Tibial artery (tissue), 4 donors: ENCODE data around the gene CCDC170.
A peak's percentile ranks its signal among the peaks of the same experiment; 100 is the strongest.
"Not testable (repeated sequence)": the region's sequence is repeated elsewhere in the genome, so short reads cannot be mapped to it uniquely, and the experiment has no call there.

Experiments
- DNase-seq, 2 donors: peaks; one replicate each; pipeline ENCODE4 v3.0.0-alpha.2; 2019
- H3K27ac ChIP-seq, 2 donors: fragments of 200-600 bp; sonication (generic) in 1 of 2; 1 replicate in 1 of 2; 2 replicates in 1 of 2; pipeline ENCODE4 v1.5.1; 2018 to 2019; ENCODE audit warnings: mild to moderate bottlenecking in 1 of 2
- H3K27me3 ChIP-seq, 2 donors: fragments of 200-600 bp; sonication (generic) in 1 of 2; one replicate each; pipeline versions ENCODE4 v1.5.1 to v1.6.0; 2016 to 2019
- H3K36me3 ChIP-seq, 3 donors: fragments of 200-600 bp; sonication (generic) in 2 of 3; one replicate each; pipeline ENCODE4 v1.5.1; 2016 to 2019; ENCODE audit warnings: mild to moderate bottlenecking in 2 of 3
- H3K4me1 ChIP-seq, 4 donors: fragments of 200-600 bp; sonication (generic) in 2 of 4; 1 replicate in 3 of 4; 2 replicates in 1 of 4; pipeline ENCODE4 v1.5.1; 2016 to 2019
- H3K4me3 ChIP-seq, 2 donors: fragments of 200-600 bp; sonication (generic) in 1 of 2; 1 replicate in 1 of 2; 2 replicates in 1 of 2; pipeline ENCODE4 v1.5.1; 2018 to 2019; ENCODE audit warnings: mild to moderate bottlenecking in 2 of 2
- H3K9me3 ChIP-seq, 3 donors: fragments of 200-600 bp; sonication (generic) in 1 of 3; one replicate each; pipeline ENCODE4 v1.5.1; 2016 to 2019
- intact Hi-C: fragments of 100-400 bp; cut with DNase I; formaldehyde crosslinking; loops from one replicate; pipeline ENCODE4 v1.15.0; 2023; ENCODE audit warnings: low total_unique reads
- TF ChIP-seq, protein P1 (sequence below), 2 experiments: fragments of 200-600 bp in 1 of 2; fragments of 450-650 bp in 1 of 2; IDR thresholded peaks; one replicate each; pipeline ENCODE4 v1.5.1; 2017 to 2019; ENCODE audit warnings: antibody characterized with exemption in 2 of 2, mild to moderate bottlenecking in 1 of 2, moderate library complexity in 1 of 2

Gene CCDC170

GRCh38 chr6:151451417-151451949 is 42.3 kb upstream of the CCDC170 start:
- Histone ChIP-seq H3K4me3 (peak overlapping the region; percentile 84 to 89), H3K4me1 (peaks cover 3 to 33% (median 26%) of the 10 kb centered on the region in 4 donors), H3K27me3 (no peaks in the 10 kb centered on the region), H3K27ac (peak overlapping the region; percentile 93 to 97), H3K36me3 (no peaks in the 10 kb centered on the region), H3K9me3 (no peaks in the 10 kb centered on the region)
- intact Hi-C loops, result loop anchor here (5.0 kb wide), 1 partner anchor 404 kb away; no protein-coding TSS in a partner anchor
- no peak for DNase-seq
- TF ChIP-seq, protein P1, sequence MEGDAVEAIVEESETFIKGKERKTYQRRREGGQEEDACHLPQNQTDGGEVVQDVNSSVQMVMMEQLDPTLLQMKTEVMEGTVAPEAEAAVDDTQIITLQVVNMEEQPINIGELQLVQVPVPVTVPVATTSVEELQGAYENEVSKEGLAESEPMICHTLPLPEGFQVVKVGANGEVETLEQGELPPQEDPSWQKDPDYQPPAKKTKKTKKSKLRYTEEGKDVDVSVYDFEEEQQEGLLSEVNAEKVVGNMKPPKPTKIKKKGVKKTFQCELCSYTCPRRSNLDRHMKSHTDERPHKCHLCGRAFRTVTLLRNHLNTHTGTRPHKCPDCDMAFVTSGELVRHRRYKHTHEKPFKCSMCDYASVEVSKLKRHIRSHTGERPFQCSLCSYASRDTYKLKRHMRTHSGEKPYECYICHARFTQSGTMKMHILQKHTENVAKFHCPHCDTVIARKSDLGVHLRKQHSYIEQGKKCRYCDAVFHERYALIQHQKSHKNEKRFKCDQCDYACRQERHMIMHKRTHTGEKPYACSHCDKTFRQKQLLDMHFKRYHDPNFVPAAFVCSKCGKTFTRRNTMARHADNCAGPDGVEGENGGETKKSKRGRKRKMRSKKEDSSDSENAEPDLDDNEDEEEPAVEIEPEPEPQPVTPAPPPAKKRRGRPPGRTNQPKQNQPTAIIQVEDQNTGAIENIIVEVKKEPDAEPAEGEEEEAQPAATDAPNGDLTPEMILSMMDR (IDR thresholded peaks at IDR 0.05), result no peak

DNA sequence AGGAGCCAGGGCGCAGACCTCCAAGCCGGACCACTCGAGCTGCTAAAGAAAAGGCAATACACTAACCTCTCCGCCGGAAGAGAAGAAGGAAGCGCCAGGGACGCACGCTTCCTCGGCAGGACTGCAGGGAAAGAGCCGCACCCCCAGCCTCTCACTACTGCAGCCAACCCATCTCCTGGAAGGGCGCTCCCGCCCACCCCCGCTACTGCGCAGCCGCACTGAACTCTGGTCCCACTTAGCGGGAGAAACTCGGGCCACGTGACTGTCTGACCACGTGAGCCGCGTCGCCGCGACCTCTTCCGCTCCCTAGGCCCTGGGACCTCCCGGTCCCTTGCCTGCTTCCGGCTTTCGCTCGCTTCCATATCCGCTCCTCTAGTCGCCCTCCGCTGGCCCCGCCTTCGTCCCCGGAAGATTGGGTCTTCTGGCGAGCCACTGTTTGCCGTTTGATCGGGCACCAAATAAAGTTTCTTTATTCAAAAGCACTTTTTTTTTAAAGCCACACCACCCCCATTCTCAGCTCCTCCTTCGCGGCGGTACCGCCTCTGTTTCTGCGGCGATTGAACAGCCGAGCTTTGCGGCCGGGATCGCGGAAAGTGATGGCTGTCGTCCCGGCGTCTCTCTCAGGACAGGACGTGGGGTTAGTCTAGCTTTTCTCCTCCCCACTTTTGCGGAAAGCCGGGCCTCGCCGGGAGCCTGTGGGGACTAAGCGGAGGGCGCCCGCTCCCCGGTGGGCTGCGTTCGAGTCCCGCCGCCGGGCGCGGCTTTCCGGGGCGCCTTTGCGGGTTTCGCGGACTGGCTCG is 41.7 kb upstream of the CCDC170 start, which contains the start of gene RMND1:
Gene RMND1 (minus strand): TSS at position 177 of the 800 bp plus-strand sequence. CDS start 6,315 bp downstream, outside the sequence.
- H3K4me3 ChIP-seq, result peak within 1 kb of the TSS; percentile 84 to 89
- TF ChIP-seq, protein P1 (IDR thresholded peaks at IDR 0.05), result no peak
- peak; percentile 100 for DNase-seq
- no peaks in the 10 kb centered on the region for H3K36me3 ChIP-seq
- peaks cover 0 to 30% (median 20%) of the 10 kb centered on the region in 4 donors for H3K4me1 ChIP-seq
- intact Hi-C loops, result loop anchor here (5.0 kb wide), 1 partner anchor 405 kb away; no protein-coding TSS in a partner anchor
- peak within 1 kb of the TSS; percentile 93 to 97 for H3K27ac ChIP-seq
- no peaks in the 10 kb centered on the region for H3K9me3 ChIP-seq
- no peaks in the 10 kb centered on the region for H3K27me3 ChIP-seq

- Histone ChIP-seq H3K36me3 (peaks cover 0 to under 1% (median 0%) of the 10 kb centered on the region in 3 donors), H3K4me3 (peak overlapping the region; percentile 84 to 89), H3K27me3 (no peaks in the 10 kb centered on the region), H3K9me3 (no peaks in the 10 kb centered on the region), H3K27ac (peak overlapping the region; percentile 93 to 97), H3K4me1 (peaks cover 0 to 28% (median 18%) of the 10 kb centered on the region in 4 donors)
- TF ChIP-seq, protein P1 (IDR thresholded peaks at IDR 0.05), result no peak
- intact Hi-C loops, result loop anchor here (5.0 kb wide), 1 partner anchor 406 kb away; no protein-coding TSS in a partner anchor
- peak in 1 of 2 donors; percentile 57 for DNase-seq
These were observed 40.9 kb upstream of the CCDC170 start for GRCh38 chr6:151452750-151453427.

DNA sequence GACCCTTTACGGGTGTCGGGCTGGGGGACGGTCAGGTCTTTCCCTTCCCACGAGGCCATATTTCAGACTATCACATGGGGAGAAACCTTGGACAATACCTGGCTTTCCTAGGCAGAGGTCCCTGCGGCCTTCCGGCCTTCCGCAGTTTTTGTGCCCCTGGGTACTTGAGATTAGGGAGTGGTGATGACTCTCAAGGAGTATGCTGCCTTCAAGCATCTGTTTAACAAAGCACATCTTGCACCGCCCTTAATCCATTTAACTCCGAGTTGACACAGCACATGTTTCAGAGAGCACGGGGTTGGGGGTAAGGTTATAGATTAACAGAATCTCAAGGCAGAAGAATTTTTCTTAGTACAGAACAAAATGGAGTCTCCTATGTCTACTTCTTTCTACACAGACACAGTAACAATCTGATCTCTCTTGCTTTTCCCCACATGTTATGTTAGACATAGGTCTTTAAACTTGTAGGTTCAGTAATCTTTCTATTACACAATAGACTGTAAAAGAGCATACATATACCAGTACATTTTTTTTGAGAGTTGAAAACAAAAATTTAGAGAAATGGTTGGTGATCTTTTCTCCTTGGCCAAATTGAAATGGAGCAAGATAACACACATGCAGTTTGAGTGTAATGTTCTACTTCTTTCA is 37.9 kb upstream of the CCDC170 start:
- H3K4me3 ChIP-seq, H3K27ac ChIP-seq, intact Hi-C loops, H3K27me3 ChIP-seq, H3K9me3 ChIP-seq, DNase-seq: not testable (repeated sequence)
- H3K4me1 ChIP-seq, result peaks cover 0 to 27% (median 18%) of the 10 kb centered on the region in 4 donors
- H3K36me3 ChIP-seq, result peaks cover 22 to 27% (median 26%) of the 10 kb centered on the region in 3 donors

- Histone ChIP-seq H3K36me3 (peaks cover 27 to 46% (median 38%) of the 10 kb centered on the region in 3 donors), H3K27me3 (no peaks in the 10 kb centered on the region), H3K9me3 (no peaks in the 10 kb centered on the region), H3K4me1 (peaks cover 0 to 3% (median 0%) of the 10 kb centered on the region in 4 donors), H3K4me3 (no peak overlapping the region), H3K27ac (no peak overlapping the region)
- intact Hi-C loops, result no loop called here
- TF ChIP-seq, protein P1 (IDR thresholded peaks at IDR 0.05), result no peak
- no peak for DNase-seq
These were observed 32.1 kb upstream of the CCDC170 start for GRCh38 chr6:151461673-151462072.
